GM21447 (cell line): ENCODE data around the gene UNCX.
"Not testable (repeated sequence)": the region's sequence is repeated elsewhere in the genome, so short reads cannot be mapped to it uniquely, and the experiment has no call there.

Experiments
- ATAC-seq: cut with Tn5 transposase; IDR thresholded peaks from one replicate; pipeline ENCODE4 v1.9.1; 2021; ENCODE audit not compliant: unreplicated experiment

UNCX gene

GRCh38 chr7:1274121-1274875 is 41.6 kb downstream of the UNCX start:
- no peak for ATAC-seq

GRCh38 chr7:1274876-1275375 is 42.3 kb downstream of the UNCX start:
- ATAC-seq = no peak

- ATAC-seq = no peak
Measured at GRCh38 chr7:1275451-1276381, 43.0 kb downstream of the UNCX start.

- no peak for ATAC-seq
Measured at GRCh38 chr7:1276626-1277175, 44.0 kb downstream of the UNCX start.

GRCh38 chr7:1278543-1278942 is 45.9 kb downstream of the UNCX start:
- ATAC-seq = no peak

GRCh38 chr7:1279041-1279440 is 46.4 kb downstream of the UNCX start:
- no peak for ATAC-seq

GRCh38 chr7:1279895-1280294 is 47.2 kb downstream of the UNCX start:
- not testable (repeated sequence) for ATAC-seq

GRCh38 chr7:1281068-1281467 is 48.4 kb downstream of the UNCX start:
- no peak for ATAC-seq

- ATAC-seq = no peak
Measured at GRCh38 chr7:1282679-1283078, 50.0 kb downstream of the UNCX start.

GRCh38 chr7:1283337-1283736 is 50.7 kb downstream of the UNCX start:
- ATAC-seq = no peak

GRCh38 chr7:1283941-1284742 is 51.5 kb downstream of the UNCX start:
- no peak for ATAC-seq

GRCh38 chr7:1284743-1285458 is 52.2 kb downstream of the UNCX start:
- ATAC-seq = no peak

- no peak for ATAC-seq
Measured at GRCh38 chr7:1285556-1286301, 53.1 kb downstream of the UNCX start.
